HepG2 (cell line): ENCODE measurements around the gene CCDC88C. TPM values are rescaled to one million over a fixed set of nuclear protein-coding genes. Genes with fewer than 3 reads are reported as not detected.

ENCODE experiments used
- ATAC-seq: fragments of 200-7000 bp; cut with Tn5 transposase; 3 replicates; pipeline ENCODE4 v1.9.1; 2020; ENCODE audit warnings: mild to moderate bottlenecking, moderate library complexity
- BruUV-seq: library from RNA; stranded (reverse); fragments of 400-500 nt; replicated peaks from 2 replicates; lab custom pipeline; 2021; lab: Mats Ljungman, UMichigan
- CTCF ChIA-PET: fragments of 300-600 bp; formaldehyde crosslinking; extraction: SDS; loops from one replicate; lab custom pipeline; 2021; ENCODE audit warnings: low total read pairs, inconsistent platforms, low intra/inter-chr PET ratio; lab: Yijun Ruan, JAX
- POLR2A ChIA-PET: fragments of 350-600 bp; sonication (Branson Sonifier 250); formaldehyde crosslinking; loops from one replicate; lab custom pipeline; 2020; ENCODE audit warnings: antibody characterized with exemption, inconsistent platforms; lab: Yijun Ruan, JAX
- DNase-seq: peaks from one replicate; pipeline ENCODE4 v3.0.0-alpha.2; 2015; ENCODE audit warnings: low spot score
- FAIRE-seq: peaks from 3 replicates; lab custom pipeline; 2011; peaks lifted over from hg19 to GRCh38; lab: Jason Lieb, UNC
- H2AFZ ChIP-seq: one replicate; pipeline ENCODE4 v1.6.1; 2011; ENCODE audit warnings: low read length, inconsistent platforms
- H3K27ac ChIP-seq: fragments of 300-600 bp; 3 replicates; pipeline ENCODE4 v1.8.0; 2011; ENCODE audit warnings: mixed run types, mild to moderate bottlenecking, mixed read lengths, low read length, inconsistent platforms; ENCODE audit not compliant: insufficient read depth; ENCODE audit errors: extremely low read length
- H3K27me3 ChIP-seq, 2 experiments: fragments of 200-600 bp in 1 of 2; 2 replicates in 1 of 2; 3 replicates in 1 of 2; pipeline versions ENCODE4 v1.6.0 to v1.8.0; 2011; ENCODE audit warnings: low read length in 2 of 2, mild to moderate bottlenecking in 2 of 2, moderate library complexity in 2 of 2, inconsistent platforms in 1 of 2; ENCODE audit not compliant: insufficient read depth in 2 of 2, control insufficient read depth in 1 of 2
- H3K36me3 ChIP-seq, 2 experiments: fragments of 200-600 bp in 1 of 2; replicated peaks in 1 of 2; 2 replicates in 1 of 2; 3 replicates in 1 of 2; pipeline versions ENCODE4 v1.5.1 to v1.8.0; 2011; ENCODE audit warnings: low read length in 2 of 2, inconsistent platforms in 1 of 2; ENCODE audit not compliant: insufficient read depth in 2 of 2, control insufficient read depth in 1 of 2
- H3K4me1 ChIP-seq: 2 replicates; pipeline ENCODE4 v1.5.1; 2012; ENCODE audit warnings: low read length, inconsistent platforms; ENCODE audit not compliant: insufficient read depth
- H3K4me2 ChIP-seq: 2 replicates; pipeline ENCODE4 v1.6.0; 2011; ENCODE audit warnings: low read depth, low read length, inconsistent platforms
- H3K4me3 ChIP-seq, 3 experiments: fragments of 200-600 bp in 1 of 3; sonication (generic), shearing (Covaris generic) in 1 of 3; replicated peaks in 1 of 3; 2 replicates each; pipeline ENCODE4 v1.5.1; 2011 to 2016; ENCODE audit warnings: low read length in 3 of 3, inconsistent platforms in 2 of 3, low read depth in 2 of 3, mild to moderate bottlenecking in 2 of 3, control low read depth in 1 of 3, mixed read lengths in 1 of 3; ENCODE audit not compliant: insufficient read depth in 1 of 3
- H3K79me2 ChIP-seq: one replicate; pipeline ENCODE4 v1.6.1; 2011; ENCODE audit warnings: low read length, inconsistent platforms; ENCODE audit not compliant: insufficient read depth
- H3K9ac ChIP-seq: 2 replicates; pipeline ENCODE4 v1.6.0; 2011; ENCODE audit warnings: mild to moderate bottlenecking, low read depth, low read length, inconsistent platforms; ENCODE audit not compliant: insufficient read depth
- H3K9me3 ChIP-seq: 2 replicates; pipeline ENCODE4 v1.5.1; 2012; ENCODE audit warnings: mild to moderate bottlenecking, low read length
- H4K20me1 ChIP-seq: 2 replicates; pipeline ENCODE4 v1.6.0; 2011; ENCODE audit warnings: inconsistent platforms, mild to moderate bottlenecking, low read length, moderate library complexity; ENCODE audit not compliant: insufficient read depth
- ATF5 ChIP-seq: sonication (generic); formaldehyde crosslinking; IDR thresholded peaks from 2 replicates; pipeline ENCODE4 v1.4.0; 2020; ENCODE audit warnings: mild to moderate bottlenecking, low read depth, missing genetic modification reagents
- FIP1L1 ChIP-seq: fragments of 200-400 bp; formaldehyde crosslinking; IDR thresholded peaks from 2 replicates; pipeline ENCODE4 v1.6.1; 2018; ENCODE audit warnings: low read depth, mild to moderate bottlenecking, low read length, moderate library complexity, borderline replicate concordance; ENCODE audit not compliant: insufficient read depth
- HDAC1 ChIP-seq: sonication (generic); formaldehyde crosslinking; IDR thresholded peaks from 2 replicates; pipeline ENCODE4 v1.5.1; 2020; ENCODE audit warnings: mild to moderate bottlenecking, missing genetic modification reagents
- MXD4 ChIP-seq: IDR thresholded peaks from 2 replicates; pipeline ENCODE4 v1.6.1; 2016; ENCODE audit warnings: mild to moderate bottlenecking, missing biosample characterization, missing genetic modification reagents
- SIN3B ChIP-seq: fragments of 150-350 bp; IDR thresholded peaks from 2 replicates; pipeline ENCODE4 v1.6.1; 2014; ENCODE audit warnings: low read length
- SRSF4 ChIP-seq: fragments of 200-400 bp; formaldehyde crosslinking; IDR thresholded peaks from one replicate; pipeline ENCODE4 v1.6.1; 2018; ENCODE audit warnings: mild to moderate bottlenecking, low read depth, low read length, moderate library complexity; ENCODE audit not compliant: poor library complexity, severe bottlenecking
- TRIM22 ChIP-seq: fragments of 450-650 bp; IDR thresholded peaks from 2 replicates; pipeline ENCODE4 v1.6.1; 2017
- ZBTB10 ChIP-seq: sonication (generic); formaldehyde crosslinking; IDR thresholded peaks from 2 replicates; pipeline ENCODE4 v1.4.0; 2020; ENCODE audit warnings: missing genetic modification reagents, borderline replicate concordance
- ZMYM2 ChIP-seq: sonication (generic); formaldehyde crosslinking; IDR thresholded peaks from 2 replicates; pipeline ENCODE4 v1.8.0; 2022; ENCODE audit warnings: mild to moderate bottlenecking, missing genetic modification reagents
- ZNF563 ChIP-seq: sonication (generic); formaldehyde crosslinking; IDR thresholded peaks from 2 replicates; pipeline ENCODE4 v1.8.0; 2022; ENCODE audit warnings: mild to moderate bottlenecking, moderate library complexity, missing genetic modification reagents
- ZNF761 ChIP-seq: sonication (generic); formaldehyde crosslinking; conservative IDR thresholded peaks from 2 replicates; pipeline ENCODE4 v1.4.0; 2020; ENCODE audit warnings: mild to moderate bottlenecking, missing genetic modification reagents
- ZZZ3 ChIP-seq: sonication (generic); formaldehyde crosslinking; IDR thresholded peaks from 2 replicates; pipeline ENCODE4 v1.4.0; 2020; ENCODE audit warnings: missing genetic modification reagents, mild to moderate bottlenecking, borderline replicate concordance
- WGBS: methylation state at CpG from one replicate; pipeline ENCODE4 v1.1.6; 2017; ENCODE audit warnings: low lambda C conversion rate; 5-methylcytosine and 5-hydroxymethylcytosine counted together
- in situ Hi-C: cut with HindIII; loops from 2 replicates; pipeline ENCODE4 v1.10.0; 2017; ENCODE audit warnings: low pct_unique_long_range_greater_than_20kb; ENCODE audit not compliant: extremely low pct_ligation_motif_present
- intact Hi-C: fragments of 100-400 bp; cut with micrococcal nuclease; formaldehyde crosslinking; loops from one replicate; pipeline ENCODE4 v1.10.0; 2022; ENCODE audit not compliant: unreplicated experiment
- polyA plus RNA-seq, 8 experiments: library from polyadenylated mRNA; depleted of rRNA in 3 of 8; stranded (reverse) in 7 of 8; unstranded in 1 of 8; fragments of >200 nt; fragmentation: Illumina TruSeq in 4 of 8; extraction: Trizol in 4 of 8; gene quantifications; 2 replicates each; pipeline versions ENCODE4 v1.2.1 to v1.2.3, GENCODE V29; 2011 to 2016; ENCODE audit warnings: low read depth in 4 of 8, missing spikeins in 1 of 8, mixed read lengths in 1 of 8; ENCODE audit not compliant: insufficient read depth in 1 of 8
- total RNA-seq, 5 experiments: library from RNA; depleted of rRNA; stranded (reverse); fragments of >200 nt; fragmentation: Illumina TruSeq; extraction: Trizol; gene quantifications; 2 replicates each; pipeline ENCODE4 v1.2.3, GENCODE V29; 2016; ENCODE audit warnings: low read depth in 1 of 5
- TF ChIP-seq, protein P1 (sequence below): sonication (generic); formaldehyde crosslinking; IDR thresholded peaks from 2 replicates; pipeline ENCODE4 v1.8.0; 2022; ENCODE audit warnings: mild to moderate bottlenecking, missing genetic modification reagents, borderline replicate concordance

The CCDC88C gene
- total and polyA plus RNA-seq, 2 of the 13 experiments (the other 11 are each of a cell fraction or from before 2014, with no cell fraction given): 3.6 to 11.7 TPM

GRCh38 chr14:91294153-91294552, 123.5 kb downstream of the CCDC88C start:
- Histone ChIP-seq H3K4me1 (no peaks in the 10 kb centered on the region), H3K4me2 (no peak overlapping the region), H2AFZ (no peak overlapping the region), H3K9ac (no peak overlapping the region), H3K36me3 (peaks cover 14 to 41% of the 10 kb centered on the region in 2 experiments), H3K79me2 (no peaks in the 10 kb centered on the region), H3K27ac (no peak overlapping the region), H3K9me3 (no peaks in the 10 kb centered on the region), H3K27me3 (no peaks in the 10 kb centered on the region), H4K20me1 (no peaks in the 10 kb centered on the region), H3K4me3 (no peak overlapping the region)
- WGBS: 97% methylated on average over 7 of the region's 7 CpGs
- in situ Hi-C loops: no loop called here
- no TSS peak for BruUV-seq
- ATAC-seq: no peak
- no peak for FAIRE-seq
- CTCF ChIA-PET: no interaction called here
- intact Hi-C loops: no loop called here
- DNase-seq: no peak
- no peak for TF ChIP-seq FIP1L1
- no peak for TF ChIP-seq HDAC1 (CRISPR knock-in tag)
- POLR2A ChIA-PET: no interaction called here

DNA sequence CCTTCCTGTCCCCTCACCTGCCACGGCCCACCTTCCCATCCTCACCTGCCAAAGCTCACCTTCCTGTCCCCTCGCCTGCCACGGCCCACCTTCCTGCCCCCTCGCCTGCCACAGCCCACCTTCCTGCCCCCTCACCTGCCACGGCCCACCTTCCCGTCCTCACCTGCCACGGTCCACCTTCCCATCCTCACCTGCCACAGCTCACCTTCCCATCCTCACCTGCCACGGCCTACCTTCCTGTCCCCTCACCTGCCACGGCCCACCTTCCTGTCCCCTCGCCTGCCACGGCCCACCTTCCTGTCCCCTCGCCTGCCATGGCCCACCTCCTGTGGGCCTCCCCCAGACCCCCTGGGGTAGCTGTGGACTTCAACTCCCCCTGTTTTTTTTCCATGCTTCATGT, 124.3 kb downstream of the CCDC88C start:
- Histone ChIP-seq H3K4me1 (no peaks in the 10 kb centered on the region), H3K4me3 (no peak overlapping the region), H3K9me3 (no peaks in the 10 kb centered on the region), H3K79me2 (no peaks in the 10 kb centered on the region), H3K36me3 (peaks cover 15 to 37% of the 10 kb centered on the region in 2 experiments), H3K27me3 (no peaks in the 10 kb centered on the region), H3K27ac (no peak overlapping the region), H3K9ac (no peak overlapping the region), H2AFZ (no peak overlapping the region), H3K4me2 (no peak overlapping the region), H4K20me1 (no peaks in the 10 kb centered on the region)
- in situ Hi-C loops: no loop called here
- intact Hi-C loops: no loop called here
- ChIA-PET POLR2A (no interaction called here), CTCF (no interaction called here)
- FAIRE-seq (no peak), ATAC-seq (no peak), DNase-seq (no peak)
- WGBS: 33% methylated on average over 12 of the region's 12 CpGs
- BruUV-seq: no TSS peak
- TF ChIP-seq TRIM22 (no peak), ZNF563 (CRISPR knock-in tag) (no peak), ZZZ3 (CRISPR knock-in tag) (no peak), MXD4 (CRISPR knock-in tag) (no peak), ZMYM2 (no peak), ZBTB10 (CRISPR knock-in tag) (no peak), SIN3B (no peak), SRSF4 (no peak), ATF5 (CRISPR knock-in tag) (no peak), ZNF761 (CRISPR knock-in tag) (no peak)
- TF ChIP-seq, protein P1, sequence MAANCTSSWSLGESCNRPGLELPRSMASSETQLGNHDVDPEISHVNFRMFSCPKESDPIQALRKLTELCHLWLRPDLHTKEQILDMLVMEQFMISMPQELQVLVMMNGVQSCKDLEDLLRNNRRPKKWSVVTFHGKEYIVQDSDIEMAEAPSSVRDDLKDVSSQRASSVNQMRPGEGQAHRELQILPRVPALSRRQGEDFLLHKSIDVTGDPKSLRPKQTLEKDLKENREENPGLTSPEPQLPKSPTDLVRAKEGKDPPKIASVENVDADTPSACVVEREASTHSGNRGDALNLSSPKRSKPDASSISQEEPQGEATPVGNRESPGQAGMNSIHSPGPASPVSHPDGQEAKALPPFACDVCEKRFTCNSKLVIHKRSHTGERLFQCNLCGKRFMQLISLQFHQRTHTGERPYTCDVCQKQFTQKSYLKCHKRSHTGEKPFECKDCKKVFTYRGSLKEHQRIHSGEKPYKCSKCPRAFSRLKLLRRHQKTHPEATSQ (CRISPR knock-in tag): no peak
